SK-N-SH treated with all-trans-retinoic acid at 6 μM for 48 hours (cell line): ENCODE measurements around the gene AP4E1.
"Not testable (repeated sequence)": the region's sequence is repeated elsewhere in the genome, so short reads cannot be mapped to it uniquely, and the experiment has no call there.

Experiments used
- ATAC-seq: fragments of 200-7000 bp; cut with Tn5 transposase; 3 replicates; pipeline ENCODE4 v1.9.1; 2020; ENCODE audit warnings: mild to moderate bottlenecking, moderate library complexity
- ARNTL ChIP-seq: fragments of 450-650 bp; formaldehyde crosslinking; IDR thresholded peaks from 2 replicates; pipeline ENCODE4 v1.5.0; 2020; ENCODE audit warnings: low read depth, mild to moderate bottlenecking, moderate library complexity, borderline replicate concordance
- BACH2 ChIP-seq: fragments of 250-450 bp; sonication (Bioruptor Pico); IDR thresholded peaks from 2 replicates; pipeline ENCODE4 v1.9.0; 2021; ENCODE audit warnings: mild to moderate bottlenecking, borderline replicate concordance
- CSDC2 ChIP-seq: fragments of 250-450 bp; sonication (Bioruptor Pico); IDR thresholded peaks from 2 replicates; pipeline ENCODE4 v1.5.0; 2020; ENCODE audit warnings: mild to moderate bottlenecking, moderate library complexity
- ESRRG ChIP-seq: fragments of 250-450 bp; sonication (Bioruptor Pico); IDR thresholded peaks from 2 replicates; pipeline ENCODE4 v1.6.1; 2021; ENCODE audit warnings: mild to moderate bottlenecking
- ISL1 ChIP-seq: fragments of 250-450 bp; sonication (Bioruptor Pico); IDR thresholded peaks from 2 replicates; pipeline ENCODE4 v2.1.2; 2022; ENCODE audit warnings: mild to moderate bottlenecking, moderate library complexity
- OSR1 ChIP-seq: fragments of 250-450 bp; sonication (Bioruptor Pico); IDR thresholded peaks from 2 replicates; pipeline ENCODE4 v1.8.0; 2022; ENCODE audit warnings: moderate library complexity, mild to moderate bottlenecking, inconsistent platforms
- RARB ChIP-seq: fragments of 250-450 bp; sonication (Bioruptor Pico); IDR thresholded peaks from 2 replicates; pipeline ENCODE4 v1.8.0; 2021; ENCODE audit warnings: mild to moderate bottlenecking, moderate library complexity
- SNAI2 ChIP-seq: fragments of 250-450 bp; sonication (Bioruptor Pico); IDR thresholded peaks from 2 replicates; pipeline ENCODE4 v1.5.0; 2020; ENCODE audit warnings: mild to moderate bottlenecking, moderate library complexity
- ZC3H10 ChIP-seq: fragments of 250-450 bp; sonication (Bioruptor Pico); IDR thresholded peaks from 2 replicates; pipeline ENCODE4 v1.5.1; 2021; ENCODE audit warnings: mild to moderate bottlenecking, moderate library complexity
- ZFP3 ChIP-seq: fragments of 250-450 bp; sonication (Bioruptor Pico); IDR thresholded peaks from 2 replicates; pipeline ENCODE4 v1.5.0; 2020; ENCODE audit warnings: mild to moderate bottlenecking, moderate library complexity
- ZFP30 ChIP-seq: fragments of 450-650 bp; formaldehyde crosslinking; IDR thresholded peaks from 2 replicates; pipeline ENCODE4 v1.5.0; 2022; ENCODE audit warnings: mild to moderate bottlenecking, moderate library complexity
- ZNF565 ChIP-seq: fragments of 450-650 bp; formaldehyde crosslinking; conservative IDR thresholded peaks from 2 replicates; pipeline ENCODE4 v1.5.0; 2020; ENCODE audit warnings: low read depth, mild to moderate bottlenecking, moderate library complexity
- ZNF70 ChIP-seq: fragments of 450-650 bp; formaldehyde crosslinking; IDR thresholded peaks from 2 replicates; pipeline ENCODE4 v1.5.0; 2020; ENCODE audit warnings: mild to moderate bottlenecking, moderate library complexity
- ZNF8 ChIP-seq: fragments of 450-650 bp; formaldehyde crosslinking; IDR thresholded peaks from 2 replicates; pipeline ENCODE4 v1.5.0; 2020; ENCODE audit warnings: mild to moderate bottlenecking, moderate library complexity
- TF ChIP-seq, protein P1 (sequence below): fragments of 250-450 bp; sonication (Bioruptor Pico); IDR thresholded peaks from 2 replicates; pipeline ENCODE4 v1.8.0; 2020; ENCODE audit warnings: mild to moderate bottlenecking, moderate library complexity, borderline replicate concordance
- TF ChIP-seq, protein P2 (sequence below): fragments of 250-450 bp; sonication (Bioruptor Pico); IDR thresholded peaks from 2 replicates; pipeline ENCODE4 v1.8.0; 2021; ENCODE audit warnings: low read depth, mild to moderate bottlenecking, moderate library complexity, borderline replicate concordance
- TF ChIP-seq, protein P3 (sequence below): fragments of 250-450 bp; sonication (Bioruptor Pico); IDR thresholded peaks from 2 replicates; pipeline ENCODE4 v1.5.0; 2020; ENCODE audit warnings: mild to moderate bottlenecking, moderate library complexity

AP4E1 gene

DNA sequence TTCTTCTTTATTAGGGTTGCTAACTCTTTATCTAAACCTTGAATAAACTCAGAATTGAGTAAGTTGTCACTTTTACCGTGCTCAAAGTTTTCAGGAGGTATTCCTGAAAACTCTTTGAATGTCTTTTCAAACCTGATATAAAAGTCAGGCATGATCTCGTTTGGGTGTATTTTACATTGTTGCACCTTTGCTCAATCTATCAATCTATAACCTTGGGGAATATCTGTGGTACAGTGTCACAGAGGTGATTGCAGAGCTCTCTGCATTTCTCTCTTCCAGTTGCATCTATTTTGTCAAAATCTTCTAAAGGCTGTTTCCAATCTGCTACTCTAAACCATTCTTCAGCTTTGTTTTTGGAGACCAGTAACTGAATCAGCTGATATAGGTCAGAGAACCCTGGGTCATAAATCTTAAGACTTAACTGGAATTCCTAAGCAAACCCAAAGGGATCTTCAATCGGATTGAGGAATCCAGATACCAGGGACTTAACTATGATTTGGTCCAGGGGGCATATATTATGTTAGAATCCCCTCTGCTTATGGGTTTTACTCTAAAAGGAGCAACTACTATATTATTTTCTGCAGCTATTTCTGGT is 35.6 kb upstream of the AP4E1 start:
- TF ChIP-seq RARB (CRISPR knock-in tag) (no peak), ZNF8 (CRISPR knock-in tag) (no peak), OSR1 (CRISPR knock-in tag) (no peak)
- ATAC-seq, result no peak

DNA sequence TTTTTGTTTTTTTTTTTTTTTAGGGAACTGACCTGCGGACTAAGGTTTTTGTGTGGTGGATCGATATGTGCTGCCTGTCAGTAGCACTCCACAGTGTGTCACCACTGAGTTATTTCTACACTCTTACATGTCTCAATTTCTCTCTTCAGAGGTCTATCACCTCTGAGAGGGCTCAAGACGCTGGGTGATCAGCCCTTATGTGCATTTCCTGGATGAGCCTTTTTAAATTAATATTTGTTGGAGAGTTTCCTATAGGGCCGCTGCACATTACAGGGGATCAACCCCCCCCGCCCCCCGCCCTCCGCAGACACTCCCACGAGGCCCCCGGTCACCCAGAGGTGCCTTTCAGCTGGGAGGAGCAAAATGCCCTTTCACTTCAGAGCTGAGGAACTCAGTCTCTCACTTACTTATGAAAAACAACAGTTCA is 34.5 kb upstream of the AP4E1 start:
- TF ChIP-seq SNAI2 (CRISPR knock-in tag) (no peak), ZNF565 (no peak), ZNF8 (CRISPR knock-in tag) (no peak), ISL1 (CRISPR knock-in tag) (no peak), OSR1 (CRISPR knock-in tag) (no peak), ESRRG (no peak), ZNF70 (no peak), ZFP30 (CRISPR knock-in tag) (no peak), ZC3H10 (CRISPR knock-in tag) (no peak)
- TF ChIP-seq, protein P1, sequence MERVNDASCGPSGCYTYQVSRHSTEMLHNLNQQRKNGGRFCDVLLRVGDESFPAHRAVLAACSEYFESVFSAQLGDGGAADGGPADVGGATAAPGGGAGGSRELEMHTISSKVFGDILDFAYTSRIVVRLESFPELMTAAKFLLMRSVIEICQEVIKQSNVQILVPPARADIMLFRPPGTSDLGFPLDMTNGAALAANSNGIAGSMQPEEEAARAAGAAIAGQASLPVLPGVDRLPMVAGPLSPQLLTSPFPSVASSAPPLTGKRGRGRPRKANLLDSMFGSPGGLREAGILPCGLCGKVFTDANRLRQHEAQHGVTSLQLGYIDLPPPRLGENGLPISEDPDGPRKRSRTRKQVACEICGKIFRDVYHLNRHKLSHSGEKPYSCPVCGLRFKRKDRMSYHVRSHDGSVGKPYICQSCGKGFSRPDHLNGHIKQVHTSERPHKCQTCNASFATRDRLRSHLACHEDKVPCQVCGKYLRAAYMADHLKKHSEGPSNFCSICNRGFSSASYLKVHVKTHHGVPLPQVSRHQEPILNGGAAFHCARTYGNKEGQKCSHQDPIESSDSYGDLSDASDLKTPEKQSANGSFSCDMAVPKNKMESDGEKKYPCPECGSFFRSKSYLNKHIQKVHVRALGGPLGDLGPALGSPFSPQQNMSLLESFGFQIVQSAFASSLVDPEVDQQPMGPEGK (CRISPR knock-in tag), result no peak
- TF ChIP-seq, all 23 proteins: peak for 0
- no peak for ATAC-seq

DNA sequence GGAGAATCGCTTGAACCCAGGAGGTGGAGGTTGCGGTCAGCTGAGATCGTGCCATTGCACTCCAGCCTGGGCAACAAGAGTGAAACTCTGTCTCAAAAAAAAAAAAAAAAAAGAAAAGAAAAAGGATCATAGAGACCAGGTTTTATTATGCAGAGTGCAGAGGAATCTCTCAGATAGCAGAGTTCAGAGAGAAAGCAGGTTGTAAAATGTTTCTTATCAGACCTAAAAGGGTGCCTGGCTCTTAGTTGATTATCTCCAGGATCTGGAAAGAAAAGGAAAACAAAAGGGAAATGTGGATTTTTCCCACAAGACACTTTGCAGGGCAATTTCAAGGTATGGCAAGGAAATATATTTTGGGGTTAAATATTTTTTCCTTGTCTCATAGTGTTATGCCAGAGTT is 33.2 kb upstream of the AP4E1 start:
- not testable (repeated sequence) for ATAC-seq

DNA sequence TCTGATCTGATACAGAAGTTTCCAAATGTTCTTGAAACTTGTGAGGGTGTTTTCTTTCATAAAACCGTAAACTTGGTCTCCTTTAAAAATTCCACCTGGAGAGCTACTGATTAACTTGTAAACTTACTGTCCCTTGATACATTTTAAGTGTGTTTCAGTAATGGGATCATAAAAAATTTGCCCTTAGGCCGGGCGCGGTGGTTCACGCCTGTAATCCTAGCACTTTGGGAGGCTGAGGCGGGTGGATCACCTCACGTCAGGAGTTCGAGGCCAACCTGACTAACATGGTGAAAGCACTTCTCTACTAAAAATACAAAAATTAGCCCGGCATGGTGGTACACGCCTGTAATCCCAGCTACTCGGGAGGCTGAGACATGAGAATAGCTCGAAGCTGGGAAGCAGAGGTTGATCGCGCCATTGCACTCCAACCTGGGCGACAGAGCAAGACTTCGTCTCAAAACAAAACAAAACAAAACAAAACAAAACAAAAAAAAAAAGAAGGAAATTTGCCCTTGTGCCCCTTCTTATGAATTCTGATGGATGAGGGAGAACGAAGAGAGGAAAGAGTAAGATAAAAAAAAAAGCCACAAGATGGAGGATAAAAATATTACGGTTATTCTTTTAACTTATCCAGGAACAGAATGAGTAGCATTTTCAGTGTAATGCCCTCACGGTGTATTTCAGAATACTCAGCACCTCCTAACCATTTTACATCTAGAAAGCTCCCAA is 32.1 kb upstream of the AP4E1 start:
- peak; percentile 42; the same call in 2 of the 3 replicates for ATAC-seq
- TF ChIP-seq, protein P1 (CRISPR knock-in tag), result no peak
- TF ChIP-seq ZNF8 (CRISPR knock-in tag), result no peak
- TF ChIP-seq, protein P2, sequence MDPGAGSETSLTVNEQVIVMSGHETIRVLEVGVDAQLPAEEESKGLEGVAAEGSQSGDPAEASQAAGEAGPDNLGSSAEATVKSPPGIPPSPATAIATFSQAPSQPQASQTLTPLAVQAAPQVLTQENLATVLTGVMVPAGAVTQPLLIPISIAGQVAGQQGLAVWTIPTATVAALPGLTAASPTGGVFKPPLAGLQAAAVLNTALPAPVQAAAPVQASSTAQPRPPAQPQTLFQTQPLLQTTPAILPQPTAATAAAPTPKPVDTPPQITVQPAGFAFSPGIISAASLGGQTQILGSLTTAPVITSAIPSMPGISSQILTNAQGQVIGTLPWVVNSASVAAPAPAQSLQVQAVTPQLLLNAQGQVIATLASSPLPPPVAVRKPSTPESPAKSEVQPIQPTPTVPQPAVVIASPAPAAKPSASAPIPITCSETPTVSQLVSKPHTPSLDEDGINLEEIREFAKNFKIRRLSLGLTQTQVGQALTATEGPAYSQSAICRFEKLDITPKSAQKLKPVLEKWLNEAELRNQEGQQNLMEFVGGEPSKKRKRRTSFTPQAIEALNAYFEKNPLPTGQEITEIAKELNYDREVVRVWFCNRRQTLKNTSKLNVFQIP (CRISPR knock-in tag), result no peak
- TF ChIP-seq ISL1 (CRISPR knock-in tag), result no peak
- TF ChIP-seq ESRRG, result no peak
- TF ChIP-seq ZFP30 (CRISPR knock-in tag), result no peak
- no peak for TF ChIP-seq ARNTL (CRISPR knock-in tag)
- TF ChIP-seq CSDC2 (CRISPR knock-in tag), result no peak
- no peak for TF ChIP-seq ZFP3 (CRISPR knock-in tag)
- TF ChIP-seq, protein P3, sequence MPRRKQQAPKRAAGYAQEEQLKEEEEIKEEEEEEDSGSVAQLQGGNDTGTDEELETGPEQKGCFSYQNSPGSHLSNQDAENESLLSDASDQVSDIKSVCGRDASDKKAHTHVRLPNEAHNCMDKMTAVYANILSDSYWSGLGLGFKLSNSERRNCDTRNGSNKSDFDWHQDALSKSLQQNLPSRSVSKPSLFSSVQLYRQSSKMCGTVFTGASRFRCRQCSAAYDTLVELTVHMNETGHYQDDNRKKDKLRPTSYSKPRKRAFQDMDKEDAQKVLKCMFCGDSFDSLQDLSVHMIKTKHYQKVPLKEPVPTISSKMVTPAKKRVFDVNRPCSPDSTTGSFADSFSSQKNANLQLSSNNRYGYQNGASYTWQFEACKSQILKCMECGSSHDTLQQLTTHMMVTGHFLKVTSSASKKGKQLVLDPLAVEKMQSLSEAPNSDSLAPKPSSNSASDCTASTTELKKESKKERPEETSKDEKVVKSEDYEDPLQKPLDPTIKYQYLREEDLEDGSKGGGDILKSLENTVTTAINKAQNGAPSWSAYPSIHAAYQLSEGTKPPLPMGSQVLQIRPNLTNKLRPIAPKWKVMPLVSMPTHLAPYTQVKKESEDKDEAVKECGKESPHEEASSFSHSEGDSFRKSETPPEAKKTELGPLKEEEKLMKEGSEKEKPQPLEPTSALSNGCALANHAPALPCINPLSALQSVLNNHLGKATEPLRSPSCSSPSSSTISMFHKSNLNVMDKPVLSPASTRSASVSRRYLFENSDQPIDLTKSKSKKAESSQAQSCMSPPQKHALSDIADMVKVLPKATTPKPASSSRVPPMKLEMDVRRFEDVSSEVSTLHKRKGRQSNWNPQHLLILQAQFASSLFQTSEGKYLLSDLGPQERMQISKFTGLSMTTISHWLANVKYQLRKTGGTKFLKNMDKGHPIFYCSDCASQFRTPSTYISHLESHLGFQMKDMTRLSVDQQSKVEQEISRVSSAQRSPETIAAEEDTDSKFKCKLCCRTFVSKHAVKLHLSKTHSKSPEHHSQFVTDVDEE (CRISPR knock-in tag), result no peak
- no peak for TF ChIP-seq ZNF70

DNA sequence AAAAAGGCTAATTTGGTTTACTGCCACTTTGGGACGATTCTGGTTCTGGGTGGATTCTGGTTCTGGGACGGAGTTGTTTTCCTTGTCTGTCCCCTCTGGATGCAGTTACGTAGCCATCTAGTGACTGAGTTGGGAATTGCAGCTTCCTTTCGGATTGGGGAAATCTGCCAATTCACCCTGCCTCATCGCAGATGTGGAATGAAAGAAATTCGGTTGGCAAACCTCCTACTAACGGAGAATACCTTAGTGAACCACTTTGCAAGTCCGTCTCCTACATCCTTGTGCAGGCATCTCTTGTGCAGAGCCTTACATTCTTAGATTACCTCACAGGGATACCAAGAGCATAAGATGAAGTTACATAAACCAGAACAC is 31.5 kb upstream of the AP4E1 start:
- peak; percentile 90 for ATAC-seq

More for the DNA sequence above, 31.5 kb upstream of the AP4E1 start:
- TF ChIP-seq ISL1 (CRISPR knock-in tag), result no peak
- TF ChIP-seq ZNF565, result no peak
- no peak for TF ChIP-seq ZC3H10 (CRISPR knock-in tag)
- TF ChIP-seq BACH2 (CRISPR knock-in tag), result no peak
- TF ChIP-seq ZFP30 (CRISPR knock-in tag), result no peak
